Smooth muscle cell (in vitro differentiated cells): ENCODE results near the gene CMKLR1. TPM values are rescaled to one million over a fixed set of nuclear protein-coding genes. Genes with fewer than 3 reads are reported as not detected.

Source experiments
- DNase-seq: peaks from one replicate; lab custom pipeline; 2025; ENCODE audit not compliant: unreplicated experiment; lab: John Stamatoyannopoulos, UW
- H2AFZ ChIP-seq: fragments of 200-600 bp; sonication (generic); 2 replicates; pipeline ENCODE4 v1.6.0; 2016; ENCODE audit warnings: antibody characterized with exemption, low read depth, mild to moderate bottlenecking
- H3F3A ChIP-seq: fragments of 200-600 bp; sonication (generic); 2 replicates; pipeline ENCODE4 v1.6.0; 2017; ENCODE audit warnings: antibody characterized with exemption, low read depth
- H3K27ac ChIP-seq: fragments of 200-600 bp; sonication (generic); 2 replicates; pipeline ENCODE4 v1.5.1; 2016; ENCODE audit warnings: low read depth, mild to moderate bottlenecking
- H3K27me3 ChIP-seq: fragments of 200-600 bp; sonication (generic); 2 replicates; pipeline ENCODE4 v1.6.1; 2016; ENCODE audit warnings: low read depth, mild to moderate bottlenecking
- H3K36me3 ChIP-seq: fragments of 200-600 bp; sonication (generic); 2 replicates; pipeline ENCODE4 v1.5.1; 2016; ENCODE audit warnings: low read depth
- H3K4me1 ChIP-seq: fragments of 200-600 bp; sonication (generic); 2 replicates; pipeline ENCODE4 v1.5.1; 2016; ENCODE audit warnings: low read depth
- H3K4me2 ChIP-seq: fragments of 200-600 bp; sonication (generic); 2 replicates; pipeline ENCODE4 v1.6.0; 2016; ENCODE audit warnings: mild to moderate bottlenecking
- H3K4me3 ChIP-seq: fragments of 200-600 bp; sonication (generic); 2 replicates; pipeline ENCODE4 v1.5.1; 2016; ENCODE audit warnings: mild to moderate bottlenecking
- H3K79me2 ChIP-seq: fragments of 200-600 bp; sonication (generic); 2 replicates; pipeline ENCODE4 v1.6.0; 2016; ENCODE audit warnings: low read depth, mild to moderate bottlenecking
- H3K9ac ChIP-seq: fragments of 200-600 bp; sonication (generic); 2 replicates; pipeline ENCODE4 v1.6.0; 2016; ENCODE audit warnings: low read depth
- H3K9me3 ChIP-seq: fragments of 200-600 bp; sonication (generic); replicated peaks from 2 replicates; pipeline ENCODE4 v1.5.1; 2016; ENCODE audit warnings: low read depth
- H4K20me1 ChIP-seq: fragments of 200-600 bp; sonication (generic); 2 replicates; pipeline ENCODE4 v1.6.0; 2016; ENCODE audit warnings: low read depth
- WGBS: methylation state at CpG from one replicate; pipeline ENCODE4 v1.1.7; 2016; ENCODE audit warnings: low lambda C conversion rate; 5-methylcytosine and 5-hydroxymethylcytosine counted together
- polyA plus RNA-seq: library from polyadenylated mRNA; unstranded; fragments of >200 nt; fragmentation: Nextera tagmentation; extraction: Ambion mirVana; gene quantifications from 2 replicates; pipeline ENCODE4 v1.2.1, GENCODE V29; 2016
- total RNA-seq: library from RNA; depleted of rRNA; stranded (reverse); fragments of >200 nt; gene quantifications from 2 replicates; pipeline ENCODE4 v1.2.3, GENCODE V29; 2014
- TF ChIP-seq, protein P1 (sequence below): fragments of 200-600 bp; sonication (generic); IDR thresholded peaks from 2 replicates; pipeline ENCODE4 v1.5.1; 2017; ENCODE audit warnings: borderline replicate concordance, mild to moderate bottlenecking, antibody characterized with exemption; ENCODE audit not compliant: insufficient read depth, poor library complexity, severe bottlenecking

Gene CMKLR1
- total and polyA plus RNA-seq, 2 experiments from 2014 or later = 179 to 294 TPM

DNA sequence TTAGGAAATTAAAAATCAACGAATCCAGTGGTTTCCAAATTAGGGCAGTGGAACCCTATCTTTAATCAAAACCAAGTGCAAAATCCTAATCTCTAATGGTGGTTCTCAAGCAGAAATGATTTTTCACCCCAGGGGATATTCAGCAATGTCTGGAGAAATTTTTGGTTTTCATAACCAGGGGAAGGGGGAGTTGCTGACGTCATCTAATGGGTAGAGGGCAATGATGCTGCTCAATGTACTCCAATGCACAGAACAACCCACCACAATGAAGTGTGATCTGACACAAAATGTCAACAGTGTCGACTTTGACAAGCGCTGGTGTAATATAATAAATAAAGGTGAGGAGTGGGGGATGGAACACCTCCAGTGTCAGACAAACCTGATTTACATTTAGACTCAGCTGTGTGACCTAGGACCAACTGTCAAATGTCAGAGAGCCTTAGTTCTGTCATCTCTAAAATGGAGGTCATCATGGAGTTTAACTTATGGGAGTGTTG, 81.5 kb downstream of the CMKLR1 start:
- Histone ChIP-seq H3K27me3 (no peaks in the 10 kb centered on the region), H3K27ac (no peak overlapping the region), H3K4me1 (peaks cover 9% of the 10 kb centered on the region), H3K9ac (no peak overlapping the region), H3K36me3 (no peaks in the 10 kb centered on the region), H3K79me2 (no peaks in the 10 kb centered on the region), H2AFZ (no peak overlapping the region), H4K20me1 (no peaks in the 10 kb centered on the region), H3F3A (no peaks in the 10 kb centered on the region), H3K4me3 (no peak overlapping the region), H3K9me3 (peaks cover 5% of the 10 kb centered on the region), H3K4me2 (no peak overlapping the region)
- 90% methylated on average over 4 of the region's 4 CpGs for WGBS
- no peak for DNase-seq
- TF ChIP-seq, protein P1, sequence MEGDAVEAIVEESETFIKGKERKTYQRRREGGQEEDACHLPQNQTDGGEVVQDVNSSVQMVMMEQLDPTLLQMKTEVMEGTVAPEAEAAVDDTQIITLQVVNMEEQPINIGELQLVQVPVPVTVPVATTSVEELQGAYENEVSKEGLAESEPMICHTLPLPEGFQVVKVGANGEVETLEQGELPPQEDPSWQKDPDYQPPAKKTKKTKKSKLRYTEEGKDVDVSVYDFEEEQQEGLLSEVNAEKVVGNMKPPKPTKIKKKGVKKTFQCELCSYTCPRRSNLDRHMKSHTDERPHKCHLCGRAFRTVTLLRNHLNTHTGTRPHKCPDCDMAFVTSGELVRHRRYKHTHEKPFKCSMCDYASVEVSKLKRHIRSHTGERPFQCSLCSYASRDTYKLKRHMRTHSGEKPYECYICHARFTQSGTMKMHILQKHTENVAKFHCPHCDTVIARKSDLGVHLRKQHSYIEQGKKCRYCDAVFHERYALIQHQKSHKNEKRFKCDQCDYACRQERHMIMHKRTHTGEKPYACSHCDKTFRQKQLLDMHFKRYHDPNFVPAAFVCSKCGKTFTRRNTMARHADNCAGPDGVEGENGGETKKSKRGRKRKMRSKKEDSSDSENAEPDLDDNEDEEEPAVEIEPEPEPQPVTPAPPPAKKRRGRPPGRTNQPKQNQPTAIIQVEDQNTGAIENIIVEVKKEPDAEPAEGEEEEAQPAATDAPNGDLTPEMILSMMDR = no peak

DNA sequence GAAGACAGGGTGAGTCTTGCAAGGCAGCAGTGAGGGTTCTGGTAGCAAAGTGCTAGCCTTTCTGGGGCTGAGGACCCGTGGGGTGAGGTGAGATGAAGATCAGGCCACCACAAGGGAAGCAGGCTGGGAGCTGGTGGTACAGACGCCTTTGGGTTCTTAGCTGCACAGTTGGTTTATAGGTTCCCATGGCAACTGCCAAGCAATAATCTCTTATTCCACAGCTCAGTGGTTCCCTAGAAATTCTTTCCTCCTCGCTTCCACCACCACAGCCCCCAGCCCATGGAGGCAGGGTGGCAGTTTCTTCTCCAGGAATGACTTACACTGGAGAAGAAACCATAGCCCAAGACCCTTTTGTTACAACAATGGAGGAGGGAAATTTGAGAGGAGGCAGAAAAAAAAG, 82.1 kb downstream of the CMKLR1 start:
- 60% methylated on average over 3 of the region's 3 CpGs for WGBS
- DNase-seq = no peak
- no peak overlapping the region for H3K4me3 ChIP-seq

DNA sequence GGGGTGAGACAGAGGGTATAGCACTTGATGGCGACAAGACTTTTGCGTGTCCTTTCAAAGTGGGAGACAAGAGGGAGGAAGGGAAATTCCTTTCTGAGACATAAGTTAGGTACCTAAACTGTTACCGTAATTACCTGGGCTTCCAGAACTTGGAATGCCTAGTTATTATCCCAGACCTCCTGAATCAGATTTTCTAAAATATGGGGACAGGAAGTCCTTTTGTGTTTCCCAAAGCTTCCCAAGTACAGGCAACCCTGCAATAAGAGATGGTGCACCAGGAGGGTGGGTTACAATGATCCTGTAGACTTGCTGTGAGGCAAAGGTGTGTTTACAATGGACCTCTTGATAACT, 83.9 kb downstream of the CMKLR1 start:
- Histone ChIP-seq H3K27me3 (no peaks in the 10 kb centered on the region), H3K4me2 (no peak overlapping the region), H3K79me2 (no peaks in the 10 kb centered on the region), H3F3A (no peaks in the 10 kb centered on the region), H3K9ac (no peak overlapping the region), H3K27ac (no peak overlapping the region), H3K4me3 (no peak overlapping the region), H2AFZ (no peak overlapping the region), H3K36me3 (no peaks in the 10 kb centered on the region), H3K9me3 (no peaks in the 10 kb centered on the region), H3K4me1 (peaks cover 9% of the 10 kb centered on the region), H4K20me1 (no peaks in the 10 kb centered on the region)
- no peak for DNase-seq
- TF ChIP-seq, protein P1 = no peak
- WGBS = 86% methylated on average over 3 of the region's 3 CpGs

More for the DNA sequence above, 82.1 kb downstream of the CMKLR1 start:
- no peak overlapping the region for H3K4me2 ChIP-seq
- no peak overlapping the region for H2AFZ ChIP-seq
- H3F3A ChIP-seq = no peaks in the 10 kb centered on the region
- no peaks in the 10 kb centered on the region for H4K20me1 ChIP-seq
- H3K4me1 ChIP-seq = peaks cover 9% of the 10 kb centered on the region
- H3K27ac ChIP-seq = no peak overlapping the region
- H3K27me3 ChIP-seq = no peaks in the 10 kb centered on the region
- TF ChIP-seq, protein P1 = no peak
- no peaks in the 10 kb centered on the region for H3K79me2 ChIP-seq
- no peak overlapping the region for H3K9ac ChIP-seq
- no peaks in the 10 kb centered on the region for H3K36me3 ChIP-seq
- H3K9me3 ChIP-seq = peaks cover 5% of the 10 kb centered on the region

DNA sequence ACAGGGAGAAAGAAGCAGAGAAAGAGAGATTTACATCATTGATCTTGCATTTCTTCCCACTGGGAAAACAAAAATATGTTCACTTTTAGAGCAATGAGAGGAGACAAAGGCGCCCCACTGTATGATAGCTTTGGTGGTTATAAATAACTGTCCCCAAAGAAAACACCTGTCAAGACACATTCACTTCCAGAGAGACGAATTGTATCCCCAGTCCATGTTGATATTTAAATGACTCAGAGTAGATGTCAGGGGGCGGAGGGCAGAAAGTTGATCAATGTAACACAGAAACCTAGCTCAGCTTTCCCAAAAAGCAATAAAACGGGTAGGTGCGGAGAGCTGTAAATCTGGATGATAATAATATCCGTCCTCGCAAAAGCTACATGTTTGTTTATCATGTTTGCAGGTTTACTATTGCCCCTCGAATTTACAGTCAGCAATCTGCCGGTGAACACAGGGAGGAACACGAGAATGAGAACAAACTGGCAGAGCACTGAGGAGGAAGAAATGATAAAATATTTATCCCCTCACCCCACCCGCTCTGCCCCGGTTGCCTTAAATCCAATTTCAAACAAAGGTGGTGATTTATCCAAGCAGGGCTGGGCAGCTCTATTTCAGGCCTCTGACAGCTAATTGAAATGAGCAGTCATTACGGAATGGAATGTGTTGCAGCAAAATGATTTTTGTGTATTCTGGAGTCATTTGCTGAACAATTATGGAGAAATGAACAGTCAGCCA, 84.4 kb downstream of the CMKLR1 start:
- no peak for DNase-seq
- 80% methylated on average over 13 of the region's 13 CpGs for WGBS
- H3K36me3 ChIP-seq = no peaks in the 10 kb centered on the region
- H2AFZ ChIP-seq = no peak overlapping the region
- TF ChIP-seq, protein P1 = no peak
- H3K4me2 ChIP-seq = no peak overlapping the region
- no peak overlapping the region for H3K27ac ChIP-seq
- H3K9me3 ChIP-seq = no peaks in the 10 kb centered on the region
- no peaks in the 10 kb centered on the region for H4K20me1 ChIP-seq
- no peak overlapping the region for H3K9ac ChIP-seq
- no peaks in the 10 kb centered on the region for H3K79me2 ChIP-seq
- H3K4me1 ChIP-seq = peaks cover 9% of the 10 kb centered on the region
- no peak overlapping the region for H3K4me3 ChIP-seq
- no peaks in the 10 kb centered on the region for H3K27me3 ChIP-seq
- no peaks in the 10 kb centered on the region for H3F3A ChIP-seq
